Heart right ventricle (tissue), 16 donors: ENCODE results near the gene SLC38A2. TPM values are rescaled to one million over a fixed set of nuclear protein-coding genes. Genes with fewer than 3 reads are reported as not detected.

Experiments used
- ATAC-seq, 8 donors: fragments of 200-7000 bp; cut with Tn5 transposase; one replicate each; pipeline ENCODE4 v1.9.1; 2020; ENCODE audit warnings: mild to moderate bottlenecking in 8 of 8, moderate library complexity in 8 of 8, moderate number of reproducible peaks in 1 of 8
- DNase-seq, 2 donors: peaks; one replicate each; pipeline ENCODE4 v3.0.0-alpha.2; 2020
- H3K27ac ChIP-seq, 10 donors: fragments of 200-600 bp; sonication (generic) in 2 of 10; one replicate each; pipeline versions ENCODE4 v1.5.0 to v1.8.0; 2020 to 2022; ENCODE audit warnings: mild to moderate bottlenecking in 3 of 10
- H3K27me3 ChIP-seq, 7 donors: fragments of 200-600 bp; one replicate each; pipeline ENCODE4 v1.8.0; 2021 to 2022; ENCODE audit warnings: mild to moderate bottlenecking in 2 of 7
- H3K36me3 ChIP-seq, 9 donors: fragments of 200-600 bp; sonication (generic) in 1 of 9; one replicate each; pipeline versions ENCODE4 v1.5.0 to v1.8.0; 2020 to 2022; ENCODE audit warnings: mild to moderate bottlenecking in 2 of 9
- H3K4me1 ChIP-seq, 9 donors: fragments of 200-600 bp; sonication (generic) in 1 of 9; one replicate each; pipeline versions ENCODE4 v1.5.0 to v1.8.0; 2020 to 2022; ENCODE audit warnings: mild to moderate bottlenecking in 4 of 9
- H3K4me3 ChIP-seq, 10 donors: fragments of 200-600 bp; sonication (generic) in 2 of 10; one replicate each; pipeline versions ENCODE4 v1.5.0 to v1.8.0; 2020 to 2022; ENCODE audit warnings: mild to moderate bottlenecking in 7 of 10, moderate library complexity in 2 of 10
- H3K9me3 ChIP-seq, 11 donors: fragments of 200-600 bp in 10 of 11; sonication (generic) in 2 of 11; one replicate each; pipeline versions ENCODE4 v1.5.0 to v1.8.0; 2013 to 2022; ENCODE audit warnings: mild to moderate bottlenecking in 2 of 11, control low read depth in 1 of 11, moderate library complexity in 1 of 11
- CTCF ChIP-seq, 9 donors: fragments of 200-600 bp; sonication (generic) in 2 of 9; IDR thresholded peaks; one replicate each; pipeline versions ENCODE4 v1.5.0 to v1.8.0; 2021 to 2022; ENCODE audit warnings: antibody characterized with exemption in 9 of 9, mild to moderate bottlenecking in 5 of 9, moderate library complexity in 1 of 9
- WGBS, 2 donors: extraction: QIAGEN DNeasy Blood & Tissue Kit; methylation state at CpG; one replicate each; pipeline ENCODE4 v1.1.7; 2013; ENCODE audit warnings: inconsistent platforms in 1 of 2; 5-methylcytosine and 5-hydroxymethylcytosine counted together
- intact Hi-C, 10 donors: fragments of 100-400 bp; cut with DNase I; formaldehyde crosslinking; loops; one replicate each; pipeline versions ENCODE4 v1.11.1 to v1.14.2; 2022
- polyA plus RNA-seq, 2 donors: library from polyadenylated mRNA; stranded (reverse); fragments of 200-250 nt; gene quantifications; one replicate each; pipeline ENCODE4 v1.2.3, GENCODE V29; 2013
- total RNA-seq, 10 donors: library from RNA; stranded (reverse); fragmentation: NEBNext Ultra II Directional in 3 of 10; extraction: Animal tissue kit (Norgen Biotek cat#: 25700) in 3 of 10; gene quantifications; one replicate each; pipeline versions ENCODE4 v1.2.1 to v1.2.4, GENCODE V29; 2021 to 2023
- donor health status: Arrhythmogenic right ventricular cardiomyopathy.
- donor health status: ischemic (EF 13 %, LVEDD 7.1; RV severe dilation, severe dysfunction).
- donor health status: healthy with polysubstance abuse.
- donor health status: DM: no; HTN: yes; CAD: no.
- donor health status: DM: no; HTN: no; CAD: no.
- donor health status: ischemic (EF 25% LVEDD 6.9; RV normal size, moderate dysfunction).
- donor health status: ischemic (EF 25% LVEDD 5.7; RV mildly dilated, moderate dysfunction).
- donor health status: healthy.
- donor health status: DM: yes; HTN: yes; CAD: no.
- donor health status: Ischemic cardiomyopathy.
- donor health status: ischemic (EF 35%, LVEDD 5.7; RV mildly dilated, moderate dysfunction).
- donor health status: nonischemic (EF 11% LVEDD 7.7; RV severe dilation, severe dysfunction).
- donor health status: DM: yes; HTN: yes; CAD: no.
- donor health status: PGD.
- donor health status: ischemic (EF 29% LVEDD 5.4; RV normal size, mild dysfunction).
- donor health status: nonischemic (EF 23%, LVEDD 6.1; RV moderate dilation, normal function).

The SLC38A2 gene
- total and polyA plus RNA-seq, 12 donors, result 65.3 to 203 (median 107) TPM

- ATAC-seq (no peak), DNase-seq (no peak)
- Histone ChIP-seq H3K27ac (peak overlapping the region in 5 of 10 donors; percentile 12 to 26 (median 20)), H3K9me3 (no peaks in the 10 kb centered on the region), H3K4me1 (peaks cover 7 to 65% (median 36%) of the 10 kb centered on the region in 9 donors), H3K4me3 (no peak overlapping the region), H3K36me3 (no peaks in the 10 kb centered on the region), H3K27me3 (no peaks in the 10 kb centered on the region)
- WGBS, 2 donors, result 73 to 83% methylated on average over 5 of the region's 5 CpGs
- intact Hi-C loops, result no loop called here
- TF ChIP-seq CTCF (IDR thresholded peaks at IDR 0.05), result no peak
Observed at GRCh38 chr12:46404733-46405132, 32.2 kb upstream of the SLC38A2 start.

GRCh38 chr12:46404225-46404631 lies 31.7 kb upstream of the SLC38A2 start:
- no peak for ATAC-seq
- Histone ChIP-seq H3K27me3 (no peaks in the 10 kb centered on the region), H3K36me3 (no peaks in the 10 kb centered on the region), H3K9me3 (no peaks in the 10 kb centered on the region), H3K4me1 (peaks cover 7 to 60% (median 31%) of the 10 kb centered on the region in 9 donors), H3K27ac (peak overlapping the region in 5 of 10 donors; percentile 12 to 26 (median 20)), H3K4me3 (no peak overlapping the region)
- no peak for TF ChIP-seq CTCF (IDR thresholded peaks at IDR 0.05)
- intact Hi-C loops, result no loop called here
- WGBS, 2 donors, result 15 to 18% methylated on average over 1 of the region's 1 CpG
- DNase-seq, result no peak

- no peak for DNase-seq
- H3K27ac ChIP-seq, result peak overlapping the region in 3 of 10 donors; percentile 20 to 34 (median 20)
- H3K4me1 ChIP-seq, result peaks cover 3 to 54% (median 26%) of the 10 kb centered on the region in 9 donors
- H3K36me3 ChIP-seq, result no peaks in the 10 kb centered on the region
- TF ChIP-seq CTCF (IDR thresholded peaks at IDR 0.05), result no peak
- no peaks in the 10 kb centered on the region for H3K9me3 ChIP-seq
- intact Hi-C loops, result no loop called here
- no peak overlapping the region for H3K4me3 ChIP-seq
- H3K27me3 ChIP-seq, result no peaks in the 10 kb centered on the region
- no peak for ATAC-seq
Observed at GRCh38 chr12:46403719-46404070, 31.1 kb upstream of the SLC38A2 start.

GRCh38 chr12:46402941-46403718 lies 30.6 kb upstream of the SLC38A2 start:
- no peaks in the 10 kb centered on the region for H3K9me3 ChIP-seq
- peak overlapping the region in 6 of 10 donors; percentile 3 to 37 (median 26) for H3K27ac ChIP-seq
- H3K4me1 ChIP-seq, result peaks cover 3 to 49% (median 20%) of the 10 kb centered on the region in 9 donors
- H3K27me3 ChIP-seq, result no peaks in the 10 kb centered on the region
- intact Hi-C loops, result no loop called here
- 49 to 50% methylated on average over 3 of the region's 3 CpGs for WGBS, 2 donors
- DNase-seq (no peak), ATAC-seq (peak in 1 of 8 donors; percentile 36)
- no peaks in the 10 kb centered on the region for H3K36me3 ChIP-seq
- TF ChIP-seq CTCF (IDR thresholded peaks at IDR 0.05), result no peak
- H3K4me3 ChIP-seq, result no peak overlapping the region
